ES-I3 (cell line): Measurements from ENCODE around the gene ZNRF1.

Experiments
- H3K36me3 ChIP-seq: 2 replicates; pipeline ENCODE4 v1.6.1; 2013; ENCODE audit warnings: mild to moderate bottlenecking, low read length, control low read depth, moderate library complexity; ENCODE audit not compliant: insufficient read depth
- H3K4me1 ChIP-seq: 2 replicates; pipeline ENCODE4 v1.6.1; 2013; ENCODE audit warnings: mild to moderate bottlenecking, control low read depth, low read length; ENCODE audit not compliant: insufficient read depth
- H3K9ac ChIP-seq: 2 replicates; pipeline ENCODE4 v1.6.1; 2013; ENCODE audit warnings: low read depth, mild to moderate bottlenecking, low read length, moderate library complexity
- H3K9me3 ChIP-seq: 2 replicates; pipeline ENCODE4 v1.6.1; 2013; ENCODE audit warnings: mild to moderate bottlenecking, low read length, moderate library complexity; ENCODE audit not compliant: control insufficient read depth, insufficient read depth

The ZNRF1 gene

GRCh38 chr16:75064403-75065148 is 65.8 kb downstream of the ZNRF1 start:
- Histone ChIP-seq H3K36me3 (no peaks in the 10 kb centered on the region), H3K9ac (no peak overlapping the region), H3K4me1 (peaks cover 7% of the 10 kb centered on the region), H3K9me3 (no peaks in the 10 kb centered on the region)

- H3K4me1 ChIP-seq, result peaks cover 9% of the 10 kb centered on the region
- H3K9ac ChIP-seq, result no peak overlapping the region
- H3K9me3 ChIP-seq, result no peaks in the 10 kb centered on the region
These were observed 66.3 kb downstream of the ZNRF1 start for GRCh38 chr16:75065149-75065505.

GRCh38 chr16:75065521-75066149 is 66.8 kb downstream of the ZNRF1 start:
- peaks cover 14% of the 10 kb centered on the region for H3K4me1 ChIP-seq
- no peaks in the 10 kb centered on the region for H3K9me3 ChIP-seq
- H3K36me3 ChIP-seq, result no peaks in the 10 kb centered on the region
- no peak overlapping the region for H3K9ac ChIP-seq

More at GRCh38 chr16:75065149-75065505, 66.3 kb downstream of the ZNRF1 start:
- H3K36me3 ChIP-seq, result no peaks in the 10 kb centered on the region

GRCh38 chr16:75066861-75067447 is 68.1 kb downstream of the ZNRF1 start:
- Histone ChIP-seq H3K9ac (no peak overlapping the region), H3K4me1 (peaks cover 15% of the 10 kb centered on the region), H3K36me3 (no peaks in the 10 kb centered on the region), H3K9me3 (no peaks in the 10 kb centered on the region)

GRCh38 chr16:75068085-75069031 is 69.5 kb downstream of the ZNRF1 start:
- Histone ChIP-seq H3K9ac (no peak overlapping the region), H3K4me1 (peaks cover 9% of the 10 kb centered on the region; the same call in 1 of the 2 replicates), H3K9me3 (no peaks in the 10 kb centered on the region), H3K36me3 (no peaks in the 10 kb centered on the region)

- Histone ChIP-seq H3K36me3 (no peaks in the 10 kb centered on the region), H3K4me1 (peaks cover 13% of the 10 kb centered on the region; the same call in 1 of the 2 replicates), H3K9me3 (no peaks in the 10 kb centered on the region), H3K9ac (no peak overlapping the region)
These were observed 71.4 kb downstream of the ZNRF1 start for GRCh38 chr16:75070012-75070841.

GRCh38 chr16:75071621-75072020 is 72.8 kb downstream of the ZNRF1 start:
- Histone ChIP-seq H3K9ac (no peak overlapping the region), H3K4me1 (peaks cover 13% of the 10 kb centered on the region; the same call in 1 of the 2 replicates), H3K9me3 (no peaks in the 10 kb centered on the region), H3K36me3 (no peaks in the 10 kb centered on the region)

- Histone ChIP-seq H3K4me1 (peaks cover 13% of the 10 kb centered on the region; the same call in 1 of the 2 replicates), H3K9ac (no peak overlapping the region)
These were observed 73.6 kb downstream of the ZNRF1 start for GRCh38 chr16:75072239-75072947.

GRCh38 chr16:75073545-75074303 is 74.9 kb downstream of the ZNRF1 start:
- Histone ChIP-seq H3K4me1 (peaks cover 13% of the 10 kb centered on the region; the same call in 1 of the 2 replicates), H3K9ac (no peak overlapping the region)

More at GRCh38 chr16:75072239-75072947, 73.6 kb downstream of the ZNRF1 start:
- Histone ChIP-seq H3K9me3 (no peaks in the 10 kb centered on the region), H3K36me3 (no peaks in the 10 kb centered on the region)

GRCh38 chr16:75074304-75074793 is 75.5 kb downstream of the ZNRF1 start:
- Histone ChIP-seq H3K9ac (no peak overlapping the region), H3K4me1 (peaks cover 13% of the 10 kb centered on the region; the same call in 1 of the 2 replicates), H3K36me3 (no peaks in the 10 kb centered on the region), H3K9me3 (no peaks in the 10 kb centered on the region)

More at GRCh38 chr16:75073545-75074303, 74.9 kb downstream of the ZNRF1 start:
- Histone ChIP-seq H3K36me3 (no peaks in the 10 kb centered on the region), H3K9me3 (no peaks in the 10 kb centered on the region)

- Histone ChIP-seq H3K36me3 (no peaks in the 10 kb centered on the region), H3K4me1 (peaks cover 12% of the 10 kb centered on the region; the same call in 1 of the 2 replicates), H3K9me3 (no peaks in the 10 kb centered on the region), H3K9ac (no peak overlapping the region)
These were observed 76.3 kb downstream of the ZNRF1 start for GRCh38 chr16:75074920-75075687.
